Stimulated activated CD4-positive, alpha-beta T cell treated with anti-CD3 and anti-CD28 coated beads, Interleukin-2, amount 100 ng/mL, for 24 hours (primary cell): Measurements from ENCODE around the gene LUM.

ENCODE experiments used
- DNase-seq, 2 donors: peaks; one replicate each; pipeline ENCODE4 v3.0.0-alpha.2; 2020

LUM gene

GRCh38 chr12:91074154-91074709 is 37.1 kb downstream of the LUM start:
- DNase-seq, result no peak

- DNase-seq, result no peak
Measured at GRCh38 chr12:91073426-91073825, 37.9 kb downstream of the LUM start.

- DNase-seq, result no peak
Measured at GRCh38 chr12:91072931-91073330, 38.4 kb downstream of the LUM start.

- DNase-seq, result no peak
Measured at GRCh38 chr12:91070936-91071335, 40.4 kb downstream of the LUM start.

GRCh38 chr12:91065396-91065795 is 45.9 kb downstream of the LUM start:
- no peak for DNase-seq

GRCh38 chr12:91064640-91065039 is 46.7 kb downstream of the LUM start:
- no peak for DNase-seq

DNA sequence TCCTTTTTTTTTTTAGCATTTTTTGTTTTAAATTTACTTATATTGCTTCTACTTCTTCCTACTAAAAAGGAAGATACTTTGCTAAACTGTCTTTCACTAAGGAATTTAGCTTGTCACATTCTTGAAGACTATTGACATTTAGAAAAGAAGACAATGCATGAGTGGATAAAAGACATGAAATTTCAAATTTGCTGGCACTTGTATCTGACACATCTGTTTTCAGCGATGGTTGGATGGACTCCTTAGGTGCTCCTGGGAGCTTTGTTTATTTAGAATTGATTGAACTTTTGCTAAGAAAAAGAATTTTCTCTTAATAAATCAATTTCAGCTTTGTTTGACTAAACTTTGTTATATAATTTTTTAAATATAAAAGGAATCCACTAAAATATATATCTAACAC is 50.2 kb downstream of the LUM start:
- no peak for DNase-seq

DNA sequence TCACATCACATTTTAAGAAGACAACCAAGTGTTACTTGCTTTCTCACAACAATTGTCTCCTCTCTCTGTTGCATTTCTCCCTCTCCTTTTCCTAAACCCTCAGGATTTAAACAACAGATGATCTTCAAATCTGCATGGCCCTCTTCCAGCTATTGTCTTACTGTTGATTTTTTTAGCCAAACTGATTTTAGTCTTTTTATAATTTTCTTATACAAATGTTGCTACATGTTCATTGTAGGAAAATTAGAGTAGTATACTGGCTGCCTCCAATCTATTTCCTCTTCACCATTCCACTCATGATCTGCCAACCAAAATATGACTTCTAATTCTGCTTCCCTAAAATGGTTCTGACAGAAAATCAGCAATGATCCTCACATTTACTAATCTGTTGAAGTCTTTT is 52.1 kb downstream of the LUM start:
- no peak for DNase-seq

DNA sequence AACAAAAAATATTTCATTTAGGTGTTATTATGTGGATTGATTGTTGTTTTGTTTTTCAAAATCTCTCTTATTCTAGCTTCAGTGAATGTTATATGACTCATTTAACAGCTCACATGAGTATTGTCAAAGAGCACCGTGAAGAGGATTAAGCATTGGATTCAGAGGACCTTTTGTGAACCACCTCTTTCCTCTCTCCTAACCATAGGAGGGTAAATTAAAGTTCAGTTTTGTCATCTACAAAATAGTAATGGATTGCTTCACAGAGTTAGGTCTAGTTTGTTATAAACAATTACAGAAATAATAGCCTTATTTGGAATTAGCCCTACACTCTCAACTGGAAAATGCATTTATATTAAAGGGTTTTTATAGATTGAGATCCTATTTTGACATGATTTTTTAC is 52.5 kb downstream of the LUM start:
- no peak for DNase-seq

- DNase-seq, result no peak
Measured at GRCh38 chr12:91057368-91058165, 53.7 kb downstream of the LUM start, which contains the start of gene KERA. Gene KERA, minus strand, starts transcription at chr12:91058024. Its CDS starts 1,743 bp downstream, at chr12:91056281.

GRCh38 chr12:91056488-91056887 is 54.8 kb downstream of the LUM start:
- no peak for DNase-seq

- DNase-seq, result no peak
Measured at GRCh38 chr12:91055976-91056375, 55.3 kb downstream of the LUM start.

DNA sequence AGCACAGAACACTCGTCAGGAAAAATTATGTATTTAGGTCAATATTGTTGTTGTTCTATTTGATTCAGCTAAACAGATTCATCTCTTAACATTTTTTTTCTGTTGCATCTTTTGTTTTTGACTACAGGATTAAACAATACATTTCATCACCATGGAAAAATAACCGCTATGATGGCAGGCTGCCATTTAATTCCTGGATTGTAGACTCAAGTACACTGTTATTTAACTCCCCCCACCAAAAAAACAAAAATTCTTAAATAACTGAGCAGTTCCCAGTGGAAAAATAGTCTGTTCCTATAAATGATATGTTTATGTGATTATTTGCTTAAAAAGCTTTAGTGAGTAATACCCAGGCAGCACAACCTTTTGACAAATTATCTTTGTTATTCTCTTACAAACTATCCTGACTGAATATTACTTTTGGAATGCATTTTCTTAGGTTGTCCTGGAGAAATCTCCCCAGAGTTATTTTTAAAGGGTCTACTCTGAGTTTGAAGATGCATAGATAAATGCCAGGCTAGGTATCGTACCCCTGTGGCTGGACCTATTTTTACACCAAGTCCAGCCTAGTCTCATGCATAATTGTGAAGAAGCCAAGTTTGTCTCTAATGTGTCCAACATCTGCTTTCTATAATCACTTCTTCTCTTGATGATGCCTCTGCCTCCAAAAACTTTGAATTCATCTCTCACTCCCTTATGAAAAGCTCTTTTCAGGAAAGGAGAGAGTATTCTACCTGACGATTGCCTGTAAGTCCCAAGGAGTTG is 57.2 kb downstream of the LUM start:
- no peak for DNase-seq
